Liver (tissue), 9 donors: ENCODE data around the gene TAS2R38. TPM values are rescaled to one million over a fixed set of nuclear protein-coding genes. Genes with fewer than 3 reads are reported as not detected.

Experiments used
- DNase-seq: peaks from one replicate; pipeline ENCODE4 v3.0.0-alpha.2; 2017; ENCODE audit warnings: low spot score
- H3K27ac ChIP-seq, 2 donors: one replicate each; pipeline ENCODE4 v1.7.0; 2013; ENCODE audit warnings: inconsistent platforms in 2 of 2, low read length in 2 of 2, control low read depth in 1 of 2, low read depth in 1 of 2, mild to moderate bottlenecking in 1 of 2
- H3K27me3 ChIP-seq, 4 donors: one replicate each; pipeline versions ENCODE4 v1.6.1 to v1.7.0; 2013; ENCODE audit warnings: low read length in 3 of 4, inconsistent platforms in 1 of 4, mild to moderate bottlenecking in 1 of 4, moderate library complexity in 1 of 4; ENCODE audit not compliant: control insufficient read depth in 4 of 4, insufficient read depth in 4 of 4
- H3K36me3 ChIP-seq, 4 donors: one replicate each; pipeline versions ENCODE4 v1.6.1 to v1.7.0; 2013; ENCODE audit warnings: low read length in 3 of 4, mild to moderate bottlenecking in 3 of 4, low read depth in 1 of 4, moderate library complexity in 1 of 4; ENCODE audit not compliant: control insufficient read depth in 4 of 4, insufficient read depth in 3 of 4
- H3K4me1 ChIP-seq, 4 donors: one replicate each; pipeline versions ENCODE4 v1.6.1 to v1.7.0; 2013; ENCODE audit warnings: low read length in 3 of 4, mild to moderate bottlenecking in 3 of 4, moderate library complexity in 1 of 4; ENCODE audit not compliant: control insufficient read depth in 4 of 4, insufficient read depth in 4 of 4
- H3K4me3 ChIP-seq, 3 donors: one replicate each; pipeline versions ENCODE4 v1.6.1 to v1.7.0; 2013; ENCODE audit warnings: low read length in 3 of 3, control low read depth in 1 of 3, low read depth in 1 of 3, mild to moderate bottlenecking in 1 of 3
- H3K9ac ChIP-seq, 2 donors: one replicate each; pipeline ENCODE4 v1.7.0; 2013; ENCODE audit warnings: low read length in 2 of 2, mild to moderate bottlenecking in 2 of 2, moderate library complexity in 2 of 2, control low read depth in 1 of 2, low read depth in 1 of 2
- H3K9me3 ChIP-seq, 4 donors: one replicate each; pipeline versions ENCODE4 v1.6.1 to v1.7.0; 2013; ENCODE audit warnings: low read length in 3 of 4; ENCODE audit not compliant: control insufficient read depth in 4 of 4
- EGR1 ChIP-seq, 2 donors: IDR thresholded peaks; 2 replicates each; pipeline ENCODE4 v1.6.1; 2016 to 2018; ENCODE audit warnings: antibody characterized with exemption in 2 of 2, low read depth in 2 of 2
- FOXA1 ChIP-seq: IDR thresholded peaks from 2 replicates; pipeline ENCODE4 v1.6.1; 2016; ENCODE audit warnings: antibody characterized with exemption
- FOXA2 ChIP-seq: IDR thresholded peaks from 2 replicates; pipeline ENCODE4 v1.6.1; 2016; ENCODE audit warnings: antibody characterized with exemption
- GABPA ChIP-seq, 2 donors: IDR thresholded peaks in 1 of 2; conservative IDR thresholded peaks in 1 of 2; 2 replicates each; pipeline ENCODE4 v1.6.1; 2016; ENCODE audit warnings: antibody characterized with exemption in 2 of 2, mild to moderate bottlenecking in 1 of 2, moderate library complexity in 1 of 2
- HNF4A ChIP-seq, 2 donors: conservative IDR thresholded peaks; 2 replicates each; pipeline ENCODE4 v1.6.1; 2016; ENCODE audit warnings: antibody characterized with exemption in 2 of 2, mild to moderate bottlenecking in 2 of 2
- HNF4G ChIP-seq: IDR thresholded peaks from 2 replicates; pipeline ENCODE4 v1.6.1; 2016; ENCODE audit warnings: antibody characterized with exemption
- JUND ChIP-seq, 2 donors: IDR thresholded peaks; 2 replicates each; pipeline ENCODE4 v1.6.1; 2016; ENCODE audit warnings: antibody characterized with exemption in 2 of 2
- MAX ChIP-seq: IDR thresholded peaks from 2 replicates; pipeline ENCODE4 v1.6.1; 2016; ENCODE audit warnings: antibody characterized with exemption
- NR2F2 ChIP-seq: IDR thresholded peaks from 2 replicates; pipeline ENCODE4 v1.6.1; 2016; ENCODE audit warnings: antibody characterized with exemption
- RAD21 ChIP-seq, 2 donors: IDR thresholded peaks; 2 replicates each; pipeline ENCODE4 v1.6.1; 2016; ENCODE audit warnings: antibody characterized with exemption in 2 of 2, mild to moderate bottlenecking in 2 of 2
- REST ChIP-seq: IDR thresholded peaks from 2 replicates; pipeline ENCODE4 v1.6.1; 2016; ENCODE audit warnings: antibody characterized with exemption, mild to moderate bottlenecking
- RXRA ChIP-seq, 2 donors: IDR thresholded peaks; 2 replicates each; pipeline ENCODE4 v1.6.1; 2017 to 2018; ENCODE audit warnings: antibody characterized with exemption in 2 of 2, mild to moderate bottlenecking in 1 of 2
- SP1 ChIP-seq: IDR thresholded peaks from 2 replicates; pipeline ENCODE4 v1.6.1; 2018; ENCODE audit warnings: antibody characterized with exemption, mild to moderate bottlenecking
- TAF1 ChIP-seq: conservative IDR thresholded peaks from 2 replicates; pipeline ENCODE4 v1.6.1; 2016; ENCODE audit warnings: antibody characterized with exemption, mild to moderate bottlenecking
- YY1 ChIP-seq: IDR thresholded peaks from 2 replicates; pipeline ENCODE4 v1.6.1; 2016; ENCODE audit warnings: antibody characterized with exemption, mild to moderate bottlenecking
- ZBTB33 ChIP-seq: IDR thresholded peaks from 2 replicates; pipeline ENCODE4 v1.6.1; 2016; ENCODE audit warnings: antibody characterized with exemption
- WGBS: extraction: QIAGEN DNeasy Blood & Tissue Kit; methylation state at CpG from one replicate; pipeline ENCODE4 v1.1.7; 2013; 5-methylcytosine and 5-hydroxymethylcytosine counted together
- polyA plus RNA-seq, 2 donors: library from polyadenylated mRNA; stranded (reverse) in 1 of 2; unstranded in 1 of 2; fragments of 200-250 nt in 1 of 2; fragments of >200 nt in 1 of 2; fragmentation: Nextera tagmentation in 1 of 2; extraction: Ambion mirVana in 1 of 2; gene quantifications; one replicate each; pipeline versions ENCODE4 v1.2.1 to v1.2.3, GENCODE V29; 2013 to 2015
- total RNA-seq, 2 donors: library from RNA; depleted of rRNA; stranded (reverse); fragments of >200 nt; gene quantifications; one replicate each; pipeline ENCODE4 v1.2.3, GENCODE V29; 2014
- TF ChIP-seq, protein P1 (sequence below): IDR thresholded peaks from 2 replicates; pipeline ENCODE4 v1.6.1; 2016; ENCODE audit warnings: antibody characterized with exemption
- TF ChIP-seq, protein P2 (sequence below): fragments of 150-350 bp; IDR thresholded peaks from 2 replicates; pipeline ENCODE4 v1.5.1; 2017; ENCODE audit warnings: improper control_type of control experiment, low read depth, low read length; ENCODE audit not compliant: missing input control
- donor health status: healthy.
- donor health status: healthy.
- donor health status: healthy.
- donor health status: healthy.
- donor health status: healthy.

TAS2R38 gene
- total and polyA plus RNA-seq, 4 donors, result not detected

DNA sequence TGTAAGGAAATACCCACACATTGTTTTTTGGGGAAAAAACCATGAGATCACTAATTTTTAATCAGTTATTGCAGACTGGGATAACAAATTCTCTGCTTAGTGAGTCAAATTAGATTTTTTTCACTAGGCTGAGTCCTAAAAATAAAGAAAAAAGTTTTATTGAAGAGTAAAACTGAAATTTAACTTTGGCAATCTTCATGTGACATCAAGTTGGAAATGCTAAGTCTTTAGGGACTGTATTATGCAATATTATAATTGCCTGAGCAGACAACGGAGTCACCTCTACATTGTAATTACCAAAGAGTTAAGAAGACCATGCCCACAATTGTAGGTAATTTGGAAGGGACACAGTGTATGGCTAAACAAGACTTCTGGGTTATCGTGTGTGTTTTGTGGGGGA, 24.6 kb downstream of the TAS2R38 start:
- Histone ChIP-seq H3K9ac (no peak overlapping the region), H3K4me1 (no peaks in the 10 kb centered on the region), H3K27me3 (no peaks in the 10 kb centered on the region), H3K36me3 (no peaks in the 10 kb centered on the region), H3K4me3 (no peak overlapping the region), H3K9me3 (no peaks in the 10 kb centered on the region), H3K27ac (no peak overlapping the region)
- WGBS, result 74% methylated on average over 2 of the region's 2 CpGs
- no peak for DNase-seq
- TF ChIP-seq RXRA (IDR thresholded peaks at IDR 0.05) (no peak), RAD21 (IDR thresholded peaks at IDR 0.05) (no peak), HNF4G (no peak), MAX (no peak), HNF4A (conservative IDR thresholded peaks at IDR 0.05) (no peak), FOXA2 (no peak), ZBTB33 (no peak), REST (no peak), FOXA1 (no peak), EGR1 (IDR thresholded peaks at IDR 0.05; ENCODE audit: low read depth in 2 of 2) (no peak), SP1 (no peak), GABPA (IDR thresholded peaks at IDR 0.05 in 1 of 2, conservative IDR thresholded peaks at IDR 0.05 in 1 of 2) (no peak), NR2F2 (no peak), YY1 (no peak), TAF1 (no peak)
- TF ChIP-seq, protein P1, sequence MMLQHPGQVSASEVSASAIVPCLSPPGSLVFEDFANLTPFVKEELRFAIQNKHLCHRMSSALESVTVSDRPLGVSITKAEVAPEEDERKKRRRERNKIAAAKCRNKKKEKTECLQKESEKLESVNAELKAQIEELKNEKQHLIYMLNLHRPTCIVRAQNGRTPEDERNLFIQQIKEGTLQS, result no peak
- TF ChIP-seq, protein P2, sequence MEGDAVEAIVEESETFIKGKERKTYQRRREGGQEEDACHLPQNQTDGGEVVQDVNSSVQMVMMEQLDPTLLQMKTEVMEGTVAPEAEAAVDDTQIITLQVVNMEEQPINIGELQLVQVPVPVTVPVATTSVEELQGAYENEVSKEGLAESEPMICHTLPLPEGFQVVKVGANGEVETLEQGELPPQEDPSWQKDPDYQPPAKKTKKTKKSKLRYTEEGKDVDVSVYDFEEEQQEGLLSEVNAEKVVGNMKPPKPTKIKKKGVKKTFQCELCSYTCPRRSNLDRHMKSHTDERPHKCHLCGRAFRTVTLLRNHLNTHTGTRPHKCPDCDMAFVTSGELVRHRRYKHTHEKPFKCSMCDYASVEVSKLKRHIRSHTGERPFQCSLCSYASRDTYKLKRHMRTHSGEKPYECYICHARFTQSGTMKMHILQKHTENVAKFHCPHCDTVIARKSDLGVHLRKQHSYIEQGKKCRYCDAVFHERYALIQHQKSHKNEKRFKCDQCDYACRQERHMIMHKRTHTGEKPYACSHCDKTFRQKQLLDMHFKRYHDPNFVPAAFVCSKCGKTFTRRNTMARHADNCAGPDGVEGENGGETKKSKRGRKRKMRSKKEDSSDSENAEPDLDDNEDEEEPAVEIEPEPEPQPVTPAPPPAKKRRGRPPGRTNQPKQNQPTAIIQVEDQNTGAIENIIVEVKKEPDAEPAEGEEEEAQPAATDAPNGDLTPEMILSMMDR, result no peak

GRCh38 chr7:141946796-141947195, 26.8 kb downstream of the TAS2R38 start, which contains the start of gene CLEC5A:
TSS of gene CLEC5A (minus strand) at chr7:141946974. CDS start at chr7:141946292, 682 bp downstream.
- H3K27me3 ChIP-seq, result no peaks in the 10 kb centered on the region
- H3K27ac ChIP-seq, result no peak within 1 kb of the TSS
- H3K4me3 ChIP-seq, result no peak within 1 kb of the TSS
- DNase-seq, result no peak
- no peaks in the 10 kb centered on the region for H3K36me3 ChIP-seq
- WGBS, result 69% methylated on average over 3 of the region's 3 CpGs
- no peaks in the 10 kb centered on the region for H3K9me3 ChIP-seq
- no peak within 1 kb of the TSS for H3K9ac ChIP-seq
- no peaks in the 10 kb centered on the region for H3K4me1 ChIP-seq
- TF ChIP-seq FOXA2, result no peak
- TF ChIP-seq RXRA (IDR thresholded peaks at IDR 0.05), result no peak
- TF ChIP-seq, protein P2, result no peak
- no peak for TF ChIP-seq RAD21 (IDR thresholded peaks at IDR 0.05)
- TF ChIP-seq JUND (IDR thresholded peaks at IDR 0.05), result no peak
- TF ChIP-seq ZBTB33, result no peak
- TF ChIP-seq HNF4G, result no peak
- TF ChIP-seq EGR1 (IDR thresholded peaks at IDR 0.05; ENCODE audit: low read depth in 2 of 2), result no peak
- no peak for TF ChIP-seq FOXA1
- TF ChIP-seq, protein P1, result no peak
- no peak for TF ChIP-seq NR2F2
